Ovary (tissue), 3 donors: ENCODE results near the gene C15orf62.

Experiments
- CTCF ChIP-seq, 3 donors: fragments of 450-650 bp in 2 of 3; fragments of 200-600 bp in 1 of 3; IDR thresholded peaks; one replicate each; pipeline versions ENCODE4 v1.5.1 to v1.8.0; 2016 to 2022; ENCODE audit warnings: antibody characterized with exemption in 3 of 3, mild to moderate bottlenecking in 1 of 3
- POLR2A ChIP-seq: fragments of 450-650 bp; IDR thresholded peaks from one replicate; pipeline ENCODE4 v1.6.1; 2017; ENCODE audit warnings: antibody characterized with exemption, mild to moderate bottlenecking, moderate library complexity
- donor health status: DM: no; HTN: no; CAD: no.

GRCh38 chr15:40768521-40769273, 1.1 kb upstream of the C15orf62 start:
- TF ChIP-seq CTCF (IDR thresholded peaks at IDR 0.05) (no peak), POLR2A (no peak)
